Stimulated activated memory B cell treated with anti-CD40 and anti-IgM and Interleukin-4, amounts not matched to agents 10 μg/mL and 1 μg/mL and 100 μg/mL, for 72 hours (primary cell): ENCODE results near the gene TRDMT1.

ENCODE experiments used
- ATAC-seq: fragments of 150-1000 bp; cut with Tn5 transposase; 2 replicates; pipeline ENCODE4 v1.10.0; 2021
- H3K27ac Mint-ChIP-seq: one replicate; pipeline ENCODE4 v1.8.0; 2022; ENCODE audit warnings: mild to moderate bottlenecking, mixed read lengths
- H3K27me3 Mint-ChIP-seq: one replicate; pipeline ENCODE4 v1.8.0; 2022; ENCODE audit warnings: mixed read lengths
- H3K36me3 Mint-ChIP-seq: one replicate; pipeline ENCODE4 v1.8.0; 2022; ENCODE audit warnings: mixed read lengths
- H3K4me1 Mint-ChIP-seq: one replicate; pipeline ENCODE4 v1.8.0; 2022; ENCODE audit warnings: mixed read lengths
- H3K4me3 Mint-ChIP-seq: one replicate; pipeline ENCODE4 v1.8.0; 2022; ENCODE audit warnings: mild to moderate bottlenecking, moderate library complexity, mixed read lengths
- H3K9me3 Mint-ChIP-seq: one replicate; pipeline ENCODE4 v1.8.0; 2022; ENCODE audit warnings: mixed read lengths

TRDMT1 gene

DNA sequence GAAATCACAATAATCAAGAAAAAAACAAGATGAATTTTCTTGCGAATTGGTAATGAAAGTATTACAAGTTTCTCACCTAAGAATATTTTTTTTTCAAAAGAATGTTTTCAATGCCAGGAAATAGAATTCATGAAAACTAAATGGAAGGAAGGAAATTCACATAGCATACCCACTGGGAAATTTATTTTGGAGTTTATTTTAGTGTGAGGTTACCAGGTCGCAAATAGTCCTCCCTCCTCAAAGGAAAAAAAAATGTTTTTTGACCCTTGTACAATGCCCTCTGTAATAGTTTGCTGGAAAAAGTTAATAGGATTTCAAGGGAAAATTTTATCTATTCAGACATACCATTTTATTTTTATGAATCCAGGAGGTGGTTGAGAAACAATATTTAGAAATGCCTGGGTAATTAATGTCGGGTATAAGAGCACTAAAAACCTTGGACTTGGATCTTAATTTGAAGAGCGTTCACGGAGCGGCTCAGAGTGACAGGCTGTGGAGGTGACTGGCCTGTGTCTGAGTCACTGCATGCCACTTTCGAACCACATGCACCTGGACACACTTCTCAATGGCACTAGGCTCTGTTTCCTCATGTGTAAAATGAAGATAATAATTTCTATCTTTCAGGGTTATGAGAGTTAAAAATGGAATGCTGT is 100.1 kb downstream of the TRDMT1 start:
- Mint-ChIP-seq H3K4me3 (no peak overlapping the region), H3K4me1 (no peaks in the 10 kb centered on the region), H3K27ac (no peak overlapping the region), H3K9me3 (peaks cover 3% of the 10 kb centered on the region), H3K36me3 (peaks cover 8% of the 10 kb centered on the region), H3K27me3 (no peaks in the 10 kb centered on the region)
- no peak for ATAC-seq

DNA sequence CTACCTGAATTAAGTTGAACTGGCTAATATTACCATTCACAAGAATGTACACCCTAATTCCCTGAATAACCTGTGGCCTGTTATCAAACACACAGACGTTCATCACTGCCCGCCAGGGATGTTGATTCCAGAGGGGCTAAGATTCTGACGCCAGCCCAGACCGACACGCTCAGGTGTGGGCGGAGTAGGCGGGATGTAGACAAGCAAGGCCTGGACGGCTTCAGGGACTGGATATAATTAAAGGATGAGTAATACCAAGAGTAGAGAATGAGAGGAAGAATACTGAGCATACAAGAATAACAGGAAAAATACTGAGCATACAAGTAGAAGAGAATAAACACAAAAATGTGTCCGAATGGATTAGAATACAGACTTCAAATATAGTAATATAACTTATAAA is 100.9 kb downstream of the TRDMT1 start:
- Mint-ChIP-seq H3K4me3 (no peak overlapping the region), H3K9me3 (peaks cover 3% of the 10 kb centered on the region), H3K27me3 (no peaks in the 10 kb centered on the region), H3K4me1 (no peaks in the 10 kb centered on the region), H3K36me3 (peaks cover 9% of the 10 kb centered on the region), H3K27ac (no peak overlapping the region)
- ATAC-seq: no peak

DNA sequence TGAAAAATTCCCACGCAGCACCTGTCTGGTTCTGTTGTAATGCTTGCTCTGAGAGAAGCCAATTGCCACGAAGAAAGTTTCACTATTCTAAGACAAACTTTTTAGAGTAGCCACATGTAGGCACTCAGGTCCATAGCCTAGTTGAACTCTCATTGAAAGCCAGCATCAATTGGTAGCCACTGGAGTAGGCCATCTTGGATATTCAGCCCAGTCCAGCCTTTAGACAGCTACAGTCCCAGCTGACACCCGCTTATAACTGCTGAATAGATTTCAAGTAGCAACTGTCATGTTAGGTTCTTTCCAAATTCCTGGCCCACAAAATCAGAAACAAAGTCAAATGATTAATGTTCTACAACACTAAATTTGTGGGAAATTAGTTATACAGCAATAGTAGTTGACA is 103.5 kb downstream of the TRDMT1 start:
- Mint-ChIP-seq H3K36me3 (peaks cover 22% of the 10 kb centered on the region), H3K9me3 (peaks cover 5% of the 10 kb centered on the region), H3K27me3 (no peaks in the 10 kb centered on the region), H3K4me3 (no peak overlapping the region), H3K4me1 (no peaks in the 10 kb centered on the region), H3K27ac (no peak overlapping the region)
- no peak for ATAC-seq
